NT2/D1 (cell line): ENCODE data around the gene GPAT2.
"Not testable (repeated sequence)": the region's sequence is repeated elsewhere in the genome, so short reads cannot be mapped to it uniquely, and the experiment has no call there.

Source experiments
- YY1 ChIP-seq: IDR thresholded peaks from 2 replicates; pipeline ENCODE4 v1.6.1; 2011; ENCODE audit not compliant: insufficient read length, insufficient read depth
- ZNF274 ChIP-seq: IDR thresholded peaks from 2 replicates; pipeline ENCODE4 v1.6.1; 2011; ENCODE audit warnings: mild to moderate bottlenecking, low read depth, low read length

- TF ChIP-seq YY1, ZNF274: not testable (repeated sequence)
Observed at GRCh38 chr2:96025755-96026154, 9.0 kb downstream of the GPAT2 start.
